Right atrium auricular region (tissue), 2 donors: ENCODE measurements around the gene ZFAND3. TPM values are rescaled to one million over a fixed set of nuclear protein-coding genes. Genes with fewer than 3 reads are reported as not detected.

ENCODE experiments used
- DNase-seq: peaks from one replicate; pipeline ENCODE4 v3.0.0-alpha.2; 2019; ENCODE audit warnings: low spot score
- H3K27ac ChIP-seq, 2 donors: fragments of 200-600 bp; sonication (generic); 1 replicate in 1 of 2; 2 replicates in 1 of 2; pipeline ENCODE4 v1.5.1; 2016 to 2019
- H3K27me3 ChIP-seq, 2 donors: fragments of 200-600 bp; sonication (generic); one replicate each; pipeline versions ENCODE4 v1.5.1 to v1.6.0; 2017 to 2019
- H3K36me3 ChIP-seq: fragments of 200-600 bp; sonication (generic); one replicate; pipeline ENCODE4 v1.5.1; 2016
- H3K4me1 ChIP-seq, 2 donors: fragments of 200-600 bp; sonication (generic); one replicate each; pipeline versions ENCODE4 v1.5.1 to v1.6.0; 2017 to 2019
- H3K4me3 ChIP-seq, 2 donors: fragments of 200-600 bp; sonication (generic); 1 replicate in 1 of 2; 2 replicates in 1 of 2; pipeline ENCODE4 v1.5.1; 2017 to 2019; ENCODE audit warnings: mild to moderate bottlenecking in 1 of 2, moderate library complexity in 1 of 2
- H3K9me3 ChIP-seq, 2 donors: fragments of 200-600 bp; sonication (generic); one replicate each; pipeline ENCODE4 v1.5.1; 2019
- CTCF ChIP-seq, 2 donors: fragments of 200-600 bp; sonication (generic); IDR thresholded peaks; one replicate each; pipeline ENCODE4 v1.5.1; 2019; ENCODE audit warnings: antibody characterized with exemption in 2 of 2
- total RNA-seq, 2 donors: library from RNA; depleted of rRNA; stranded (reverse); fragments of >200 nt; gene quantifications; one replicate each; pipeline ENCODE4 v1.1.0, GENCODE V29; 2016

The ZFAND3 gene
- total RNA-seq, 2 donors from 2014 or later = 36.7 to 40.0 TPM

GRCh38 chr6:38169221-38169976, 349.9 kb downstream of the ZFAND3 start:
- no peak for DNase-seq
- no peak for TF ChIP-seq CTCF (IDR thresholded peaks at IDR 0.05)
- no peaks in the 10 kb centered on the region for H3K36me3 ChIP-seq
- H3K4me1 ChIP-seq = no peaks in the 10 kb centered on the region
- no peaks in the 10 kb centered on the region for H3K27me3 ChIP-seq
- no peak overlapping the region for H3K27ac ChIP-seq
- H3K9me3 ChIP-seq = no peaks in the 10 kb centered on the region
- H3K4me3 ChIP-seq = no peak overlapping the region

GRCh38 chr6:38169977-38170526, 350.5 kb downstream of the ZFAND3 start:
- DNase-seq = no peak
- no peak overlapping the region for H3K4me3 ChIP-seq
- H3K36me3 ChIP-seq = no peaks in the 10 kb centered on the region
- no peaks in the 10 kb centered on the region for H3K4me1 ChIP-seq
- TF ChIP-seq CTCF (IDR thresholded peaks at IDR 0.05) = no peak
- no peaks in the 10 kb centered on the region for H3K9me3 ChIP-seq
- no peak overlapping the region for H3K27ac ChIP-seq
- no peaks in the 10 kb centered on the region for H3K27me3 ChIP-seq

GRCh38 chr6:38170666-38171355, 351.3 kb downstream of the ZFAND3 start:
- H3K9me3 ChIP-seq = no peaks in the 10 kb centered on the region
- H3K4me1 ChIP-seq = no peaks in the 10 kb centered on the region
- no peak for DNase-seq
- no peak overlapping the region for H3K4me3 ChIP-seq
- H3K27me3 ChIP-seq = no peaks in the 10 kb centered on the region
- H3K27ac ChIP-seq = no peak overlapping the region
- no peak for TF ChIP-seq CTCF (IDR thresholded peaks at IDR 0.05)
- H3K36me3 ChIP-seq = no peaks in the 10 kb centered on the region

GRCh38 chr6:38171997-38172738, 352.6 kb downstream of the ZFAND3 start:
- DNase-seq = no peak
- Histone ChIP-seq H3K4me3 (no peak overlapping the region), H3K27me3 (no peaks in the 10 kb centered on the region), H3K27ac (no peak overlapping the region), H3K36me3 (no peaks in the 10 kb centered on the region), H3K4me1 (no peaks in the 10 kb centered on the region), H3K9me3 (no peaks in the 10 kb centered on the region)
- no peak for TF ChIP-seq CTCF (IDR thresholded peaks at IDR 0.05)

- H3K4me1 ChIP-seq = no peaks in the 10 kb centered on the region
- H3K27me3 ChIP-seq = no peaks in the 10 kb centered on the region
- no peak for DNase-seq
- H3K4me3 ChIP-seq = no peak overlapping the region
- H3K27ac ChIP-seq = no peak overlapping the region
- H3K9me3 ChIP-seq = no peaks in the 10 kb centered on the region
- no peaks in the 10 kb centered on the region for H3K36me3 ChIP-seq
- TF ChIP-seq CTCF (IDR thresholded peaks at IDR 0.05) = no peak
Observed at GRCh38 chr6:38172739-38173410, 353.3 kb downstream of the ZFAND3 start.
